SK-N-SH (cell line): ENCODE data around the gene TTC27.

Experiments
- TF ChIP-seq, protein P1 (sequence below): fragments of 200-600 bp; sonication (generic); IDR thresholded peaks from 2 replicates; pipeline ENCODE4 v1.6.1; 2017; ENCODE audit warnings: antibody characterized with exemption, mild to moderate bottlenecking, moderate library complexity
- TF ChIP-seq, protein P2 (sequence below): IDR thresholded peaks from 2 replicates; pipeline ENCODE4 v1.4.0; 2012; ENCODE audit warnings: low read depth, borderline replicate concordance

DNA sequence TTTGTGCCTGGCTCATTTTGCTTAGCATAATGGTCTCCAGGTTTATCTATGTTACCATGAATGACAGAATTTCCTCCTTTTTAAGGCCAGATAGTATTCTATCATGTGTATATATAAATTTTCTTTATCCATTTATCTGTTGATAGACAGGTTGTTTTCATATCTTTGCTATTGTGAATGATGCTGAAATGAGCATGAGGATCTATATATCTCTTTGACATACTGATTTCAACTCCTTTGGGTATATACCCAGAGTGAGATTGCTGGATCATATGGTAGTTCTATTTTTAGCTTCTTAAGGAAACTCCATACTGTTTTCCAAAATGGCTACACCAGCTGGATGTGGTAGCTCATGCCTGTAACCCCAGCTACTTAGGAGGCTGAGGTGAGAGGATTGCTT lies 232.5 kb downstream of the TTC27 start:
- TF ChIP-seq, protein P1, sequence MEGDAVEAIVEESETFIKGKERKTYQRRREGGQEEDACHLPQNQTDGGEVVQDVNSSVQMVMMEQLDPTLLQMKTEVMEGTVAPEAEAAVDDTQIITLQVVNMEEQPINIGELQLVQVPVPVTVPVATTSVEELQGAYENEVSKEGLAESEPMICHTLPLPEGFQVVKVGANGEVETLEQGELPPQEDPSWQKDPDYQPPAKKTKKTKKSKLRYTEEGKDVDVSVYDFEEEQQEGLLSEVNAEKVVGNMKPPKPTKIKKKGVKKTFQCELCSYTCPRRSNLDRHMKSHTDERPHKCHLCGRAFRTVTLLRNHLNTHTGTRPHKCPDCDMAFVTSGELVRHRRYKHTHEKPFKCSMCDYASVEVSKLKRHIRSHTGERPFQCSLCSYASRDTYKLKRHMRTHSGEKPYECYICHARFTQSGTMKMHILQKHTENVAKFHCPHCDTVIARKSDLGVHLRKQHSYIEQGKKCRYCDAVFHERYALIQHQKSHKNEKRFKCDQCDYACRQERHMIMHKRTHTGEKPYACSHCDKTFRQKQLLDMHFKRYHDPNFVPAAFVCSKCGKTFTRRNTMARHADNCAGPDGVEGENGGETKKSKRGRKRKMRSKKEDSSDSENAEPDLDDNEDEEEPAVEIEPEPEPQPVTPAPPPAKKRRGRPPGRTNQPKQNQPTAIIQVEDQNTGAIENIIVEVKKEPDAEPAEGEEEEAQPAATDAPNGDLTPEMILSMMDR = no peak
- TF ChIP-seq, protein P2, sequence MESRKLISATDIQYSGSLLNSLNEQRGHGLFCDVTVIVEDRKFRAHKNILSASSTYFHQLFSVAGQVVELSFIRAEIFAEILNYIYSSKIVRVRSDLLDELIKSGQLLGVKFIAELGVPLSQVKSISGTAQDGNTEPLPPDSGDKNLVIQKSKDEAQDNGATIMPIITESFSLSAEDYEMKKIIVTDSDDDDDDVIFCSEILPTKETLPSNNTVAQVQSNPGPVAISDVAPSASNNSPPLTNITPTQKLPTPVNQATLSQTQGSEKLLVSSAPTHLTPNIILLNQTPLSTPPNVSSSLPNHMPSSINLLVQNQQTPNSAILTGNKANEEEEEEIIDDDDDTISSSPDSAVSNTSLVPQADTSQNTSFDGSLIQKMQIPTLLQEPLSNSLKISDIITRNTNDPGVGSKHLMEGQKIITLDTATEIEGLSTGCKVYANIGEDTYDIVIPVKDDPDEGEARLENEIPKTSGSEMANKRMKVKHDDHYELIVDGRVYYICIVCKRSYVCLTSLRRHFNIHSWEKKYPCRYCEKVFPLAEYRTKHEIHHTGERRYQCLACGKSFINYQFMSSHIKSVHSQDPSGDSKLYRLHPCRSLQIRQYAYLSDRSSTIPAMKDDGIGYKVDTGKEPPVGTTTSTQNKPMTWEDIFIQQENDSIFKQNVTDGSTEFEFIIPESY = no peak
